Colonic mucosa (tissue), 4 donors: ENCODE results near the gene HS3ST3A1. TPM values are rescaled to one million over a fixed set of nuclear protein-coding genes. Genes with fewer than 3 reads are reported as not detected.

Experiments used
- DNase-seq: peaks from one replicate; pipeline ENCODE4 v3.0.0-alpha.2; 2020
- H3K27ac ChIP-seq: fragments of 200-600 bp; one replicate; pipeline ENCODE4 v1.8.0; 2021
- H3K27me3 ChIP-seq: fragments of 200-600 bp; one replicate; pipeline ENCODE4 v1.8.0; 2021
- H3K36me3 ChIP-seq: fragments of 200-600 bp; one replicate; pipeline ENCODE4 v1.8.0; 2021
- H3K4me1 ChIP-seq: fragments of 200-600 bp; one replicate; pipeline ENCODE4 v1.8.0; 2021; ENCODE audit warnings: mild to moderate bottlenecking
- H3K4me3 ChIP-seq: fragments of 200-600 bp; one replicate; pipeline ENCODE4 v1.8.0; 2021
- H3K9ac ChIP-seq, 2 donors: one replicate each; pipeline ENCODE4 v1.7.0; 2013; ENCODE audit warnings: control low read depth in 2 of 2, low read depth in 2 of 2, low read length in 2 of 2
- H3K9me3 ChIP-seq: fragments of 200-600 bp; one replicate; pipeline ENCODE4 v1.8.0; 2021
- intact Hi-C: fragments of 100-400 bp; cut with DNase I; formaldehyde crosslinking; loops from one replicate; pipeline ENCODE4 v1.14.1; 2022
- total RNA-seq, 2 donors: library from RNA; stranded (reverse); fragmentation: NEBNext Ultra II Directional in 1 of 2; extraction: Animal tissue kit (Norgen Biotek cat#: 25700) in 1 of 2; gene quantifications; one replicate each; pipeline ENCODE4 v1.2.1, GENCODE V29; 2021
- TF ChIP-seq, protein P1 (sequence below): fragments of 200-600 bp; IDR thresholded peaks from one replicate; pipeline ENCODE4 v1.8.0; 2022; ENCODE audit warnings: antibody characterized with exemption, mild to moderate bottlenecking
- donor health status: healthy.
- donor health status: DM: no; HTN: no; CAD: no.
- donor health status: DM: no; HTN: no; CAD: no.

HS3ST3A1 gene
- total RNA-seq, 2 donors from 2014 or later, result 0.48 to 0.91 TPM

DNA sequence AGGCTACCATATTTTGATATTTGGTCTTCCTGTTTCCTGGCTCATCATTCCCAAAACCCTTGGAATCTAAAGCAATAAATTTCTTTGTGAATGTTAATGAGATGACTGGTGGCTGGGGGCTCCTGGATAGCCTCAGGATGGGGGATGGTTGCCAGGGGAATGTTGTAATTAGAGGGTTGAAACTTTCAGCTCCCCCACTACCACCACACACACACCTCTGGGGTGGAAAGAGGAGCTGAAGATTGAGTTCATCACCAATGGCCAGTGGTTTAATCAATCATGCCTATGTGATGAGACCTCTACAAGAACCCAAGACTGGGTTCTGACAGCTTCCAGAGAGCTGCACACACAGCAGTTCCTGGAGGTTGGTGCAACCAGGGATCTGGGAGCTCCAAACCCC, 59.1 kb downstream of the HS3ST3A1 start:
- Histone ChIP-seq H3K9ac (no peak overlapping the region), H3K27me3 (no peaks in the 10 kb centered on the region), H3K4me1 (no peaks in the 10 kb centered on the region), H3K9me3 (no peaks in the 10 kb centered on the region), H3K27ac (no peak overlapping the region), H3K36me3 (no peaks in the 10 kb centered on the region), H3K4me3 (no peak overlapping the region)
- intact Hi-C loops, result no loop called here
- TF ChIP-seq, protein P1, sequence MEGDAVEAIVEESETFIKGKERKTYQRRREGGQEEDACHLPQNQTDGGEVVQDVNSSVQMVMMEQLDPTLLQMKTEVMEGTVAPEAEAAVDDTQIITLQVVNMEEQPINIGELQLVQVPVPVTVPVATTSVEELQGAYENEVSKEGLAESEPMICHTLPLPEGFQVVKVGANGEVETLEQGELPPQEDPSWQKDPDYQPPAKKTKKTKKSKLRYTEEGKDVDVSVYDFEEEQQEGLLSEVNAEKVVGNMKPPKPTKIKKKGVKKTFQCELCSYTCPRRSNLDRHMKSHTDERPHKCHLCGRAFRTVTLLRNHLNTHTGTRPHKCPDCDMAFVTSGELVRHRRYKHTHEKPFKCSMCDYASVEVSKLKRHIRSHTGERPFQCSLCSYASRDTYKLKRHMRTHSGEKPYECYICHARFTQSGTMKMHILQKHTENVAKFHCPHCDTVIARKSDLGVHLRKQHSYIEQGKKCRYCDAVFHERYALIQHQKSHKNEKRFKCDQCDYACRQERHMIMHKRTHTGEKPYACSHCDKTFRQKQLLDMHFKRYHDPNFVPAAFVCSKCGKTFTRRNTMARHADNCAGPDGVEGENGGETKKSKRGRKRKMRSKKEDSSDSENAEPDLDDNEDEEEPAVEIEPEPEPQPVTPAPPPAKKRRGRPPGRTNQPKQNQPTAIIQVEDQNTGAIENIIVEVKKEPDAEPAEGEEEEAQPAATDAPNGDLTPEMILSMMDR, result no peak
- DNase-seq, result no peak

GRCh38 chr17:13541032-13541480, 60.7 kb downstream of the HS3ST3A1 start:
- Histone ChIP-seq H3K4me1 (no peaks in the 10 kb centered on the region), H3K9me3 (no peaks in the 10 kb centered on the region), H3K4me3 (no peak overlapping the region), H3K36me3 (no peaks in the 10 kb centered on the region), H3K9ac (no peak overlapping the region), H3K27me3 (no peaks in the 10 kb centered on the region), H3K27ac (no peak overlapping the region)
- intact Hi-C loops, result no loop called here
- no peak for DNase-seq
- TF ChIP-seq, protein P1, result no peak

DNA sequence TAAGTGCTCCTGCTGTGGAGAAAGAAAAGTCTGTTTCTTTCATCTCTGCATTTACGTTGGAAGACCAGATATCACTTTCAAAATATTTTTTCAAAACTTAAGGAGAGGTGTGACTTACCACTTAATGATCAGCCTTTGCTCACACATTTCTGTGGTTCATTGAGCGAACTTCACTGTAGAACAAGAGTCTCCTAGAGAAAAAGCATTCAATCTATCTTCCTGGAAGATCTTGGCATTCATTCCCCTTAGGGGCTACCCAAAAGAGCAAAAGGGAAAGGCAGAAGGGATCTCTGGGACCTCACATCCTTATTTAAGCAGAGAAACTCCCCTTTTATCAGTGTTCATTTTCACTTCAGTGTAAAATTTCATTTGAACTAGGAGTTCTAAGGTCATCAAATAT, 61.2 kb downstream of the HS3ST3A1 start:
- H3K27ac ChIP-seq, result no peak overlapping the region
- H3K4me1 ChIP-seq, result no peaks in the 10 kb centered on the region
- no peaks in the 10 kb centered on the region for H3K9me3 ChIP-seq
- no peak overlapping the region for H3K4me3 ChIP-seq
- intact Hi-C loops, result no loop called here
- no peak overlapping the region for H3K9ac ChIP-seq
- H3K27me3 ChIP-seq, result no peaks in the 10 kb centered on the region
- no peaks in the 10 kb centered on the region for H3K36me3 ChIP-seq
- no peak for DNase-seq
- TF ChIP-seq, protein P1, result no peak

GRCh38 chr17:13539421-13539820, 62.3 kb downstream of the HS3ST3A1 start:
- TF ChIP-seq, protein P1, result no peak
- Histone ChIP-seq H3K4me1 (no peaks in the 10 kb centered on the region), H3K9ac (no peak overlapping the region), H3K27ac (no peak overlapping the region), H3K36me3 (no peaks in the 10 kb centered on the region), H3K27me3 (no peaks in the 10 kb centered on the region), H3K4me3 (no peak overlapping the region), H3K9me3 (no peaks in the 10 kb centered on the region)
- DNase-seq, result no peak
- intact Hi-C loops, result no loop called here

DNA sequence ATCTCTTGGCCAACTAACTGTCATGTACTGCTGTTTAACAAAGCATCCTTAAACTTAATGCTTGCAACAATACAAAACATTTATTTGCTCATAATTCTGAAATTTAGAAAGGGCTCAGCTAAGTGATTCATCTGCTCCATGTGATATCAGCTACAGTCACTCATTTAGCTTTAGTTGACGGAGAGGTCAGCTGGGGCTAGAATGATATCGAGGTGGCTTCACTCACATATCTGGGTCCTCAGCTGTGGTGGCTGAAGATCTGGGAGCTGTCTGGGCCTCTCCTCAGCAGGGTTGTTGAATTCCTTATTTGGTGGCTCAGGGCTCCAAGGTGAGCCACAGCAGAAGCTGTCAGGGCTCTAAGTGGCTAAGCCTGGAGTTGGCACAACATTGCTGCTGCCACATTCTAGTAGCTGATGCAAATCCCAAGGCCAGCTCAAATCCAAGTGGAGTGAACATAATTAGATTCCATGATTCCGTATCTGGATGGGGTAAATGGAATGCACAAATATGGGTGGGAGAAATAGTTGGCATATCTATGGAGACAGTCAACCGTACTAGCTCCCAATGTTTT, 62.8 kb downstream of the HS3ST3A1 start:
- no peak overlapping the region for H3K4me3 ChIP-seq
- no peaks in the 10 kb centered on the region for H3K36me3 ChIP-seq
- TF ChIP-seq, protein P1, result no peak
- no peak for DNase-seq
- no peaks in the 10 kb centered on the region for H3K27me3 ChIP-seq
- H3K9ac ChIP-seq, result no peak overlapping the region
- no peaks in the 10 kb centered on the region for H3K4me1 ChIP-seq
- no peaks in the 10 kb centered on the region for H3K9me3 ChIP-seq
- H3K27ac ChIP-seq, result no peak overlapping the region
- intact Hi-C loops, result no loop called here
